H1 (cell line): Measurements from ENCODE around the gene CDC5L. TPM values are rescaled to one million over a fixed set of nuclear protein-coding genes. Genes with fewer than 3 reads are reported as not detected.

Source experiments
- GABPA ChIP-seq: IDR thresholded peaks from 2 replicates; pipeline ENCODE4 v1.6.1; 2011; ENCODE audit warnings: mild to moderate bottlenecking, low read length, moderate library complexity, borderline replicate concordance; ENCODE audit not compliant: insufficient read depth
- JUND ChIP-seq: IDR thresholded peaks from 2 replicates; pipeline ENCODE4 v1.6.1; 2011; ENCODE audit warnings: mild to moderate bottlenecking, improper control_type of control experiment, low read length
- KDM1A ChIP-seq: fragments of 200-600, 300-600 bp; sonication (generic); IDR thresholded peaks from 2 replicates; pipeline ENCODE4 v1.7.1; 2016; ENCODE audit warnings: mild to moderate bottlenecking, low read length, borderline replicate concordance
- SAP30 ChIP-seq: fragments of 300-600 bp; sonication (generic); IDR thresholded peaks from 2 replicates; pipeline ENCODE4 v1.7.1; 2012; ENCODE audit warnings: low read length, moderate library complexity, mild to moderate bottlenecking, inconsistent platforms; ENCODE audit not compliant: insufficient read depth, insufficient replicate concordance
- TCF12 ChIP-seq: IDR thresholded peaks from 2 replicates; pipeline ENCODE4 v1.6.1; 2011; ENCODE audit warnings: low read depth, mild to moderate bottlenecking, low read length
- microRNA-seq, 2 experiments: library from miRNA; unstranded; fragments of <30 nt; microRNA quantifications; one replicate each; pipeline versions ENCODE4 to v1.2.0, GENCODE V29; 2016 to 2020; ENCODE audit warnings: borderline microRNAs expressed in 2 of 2, borderline number of aligned reads in 2 of 2, borderline replicate concordance in 1 of 2
- polyA plus RNA-seq, 7 experiments: library from polyadenylated mRNA; depleted of rRNA in 3 of 7; stranded (reverse) in 5 of 7; unstranded in 2 of 7; fragments of >200 nt in 5 of 7; fragments of 200-250 nt in 2 of 7; gene quantifications; 1 replicate in 5 of 7; 2 replicates in 1 of 7; 4 replicates in 1 of 7; pipeline versions ENCODE4 v1.2.1 to v1.2.3, GENCODE V29; 2011 to 2013; ENCODE audit warnings: missing spikeins in 2 of 7, mixed read lengths in 2 of 7
- small RNA-seq: library from polyadenylated mRNA; stranded (forward); fragments of <200 nt; extraction: miRNeasy Mini kit (QIAGEN cat#:217004); gene quantifications from one replicate; pipeline ENCODE3, GENCODE V24; 2013; ENCODE audit not compliant: insufficient read depth
- total RNA-seq: library from RNA; stranded (reverse); fragmentation: NEBNext Ultra II Directional; extraction: Animal tissue kit (Norgen Biotek cat#: 25700); gene quantifications from 2 replicates; pipeline ENCODE4 v1.2.1, GENCODE V29; 2021

CDC5L gene
- total and polyA plus RNA-seq, 2 of the 8 experiments (the other 6 are each of a cell fraction or from before 2014, with no cell fraction given): 8.4 to 32.8 TPM

GRCh38 chr6:44499609-44500008 lies 112.1 kb downstream of the CDC5L start (continued):
- TF ChIP-seq TCF12 (no peak), JUND (no peak), GABPA (no peak), KDM1A (no peak), SAP30 (no peak)
- TF ChIP-seq, all 59 proteins: peak for 0

Small RNA genes within 50 kb of the gene (microRNA-seq; reads per million reads assigned to microRNA genes)
- 0 reads per million in 2 experiments for gene MIR4642

Small RNA genes within 50 kb of the gene (small RNA-seq; reads per million reads assigned to genes)
- 0.69 reads per million for gene MIR4642

Other genes starting within 250 kb of the CDC5L start
- gene CAPN11, start 228.9 kb upstream of the CDC5L start, total RNA-seq: 0.97 and 1.2 TPM in 2 replicates
- 0.95 and 1.8 TPM in 2 replicates for gene CAPN11, start 228.9 kb upstream of the CDC5L start, polyA plus RNA-seq (2011; rRNA removed)
- 4.7 and 5.2 TPM in 2 replicates for gene MYMX, start 170.8 kb upstream of the CDC5L start, total RNA-seq
- 5.3 and 6.9 TPM in 2 replicates for gene MYMX, start 170.8 kb upstream of the CDC5L start, polyA plus RNA-seq (2011; rRNA removed)
- gene SLC29A1, start 164.1 kb upstream of the CDC5L start, total RNA-seq: 187 and 196 TPM in 2 replicates
- 558 and 626 TPM in 2 replicates for gene SLC29A1, start 164.1 kb upstream of the CDC5L start, polyA plus RNA-seq (2011; rRNA removed)
- 2,224 and 2,297 TPM in 2 replicates for gene HSP90AB1, start 140.6 kb upstream of the CDC5L start, total RNA-seq
- gene HSP90AB1, start 140.6 kb upstream of the CDC5L start, polyA plus RNA-seq (2011; rRNA removed): 1,244 and 1,564 TPM in 2 replicates
- gene SLC35B2, start 130.2 kb upstream of the CDC5L start, total RNA-seq: 29.5 and 32.3 TPM in 2 replicates
- gene SLC35B2, start 130.2 kb upstream of the CDC5L start, polyA plus RNA-seq (2011; rRNA removed): 65.0 and 73.7 TPM in 2 replicates
- 10.8 and 13.5 TPM in 2 replicates for gene NFKBIE, start 122.2 kb upstream of the CDC5L start, total RNA-seq
- gene NFKBIE, start 122.2 kb upstream of the CDC5L start, polyA plus RNA-seq (2011; rRNA removed): 19.2 and 22.9 TPM in 2 replicates
- gene TMEM151B, start 117.3 kb upstream of the CDC5L start, total RNA-seq: 15.5 and 15.7 TPM in 2 replicates
- 8.0 and 11.6 TPM in 2 replicates for gene TMEM151B, start 117.3 kb upstream of the CDC5L start, polyA plus RNA-seq (2011; rRNA removed)
- 19.9 and 20.4 TPM in 2 replicates for gene AARS2, start 74.4 kb upstream of the CDC5L start, total RNA-seq
- gene AARS2, start 74.4 kb upstream of the CDC5L start, polyA plus RNA-seq (2011; rRNA removed): 8.6 and 12.8 TPM in 2 replicates
- not detected in 2 replicates for gene SPATS1, start 45.1 kb upstream of the CDC5L start, total RNA-seq
- gene SPATS1, start 45.1 kb upstream of the CDC5L start, polyA plus RNA-seq (2011; rRNA removed): not detected in 2 replicates